Naive thymus-derived CD4-positive, alpha-beta T cell (primary cell): ENCODE data around the gene GPR158. TPM values are rescaled to one million over a fixed set of nuclear protein-coding genes. Genes with fewer than 3 reads are reported as not detected.

ENCODE experiments used
- ATAC-seq: fragments of 150-1000 bp; cut with Tn5 transposase; 2 replicates; pipeline ENCODE4 v1.10.0; 2021; ENCODE audit warnings: mild to moderate bottlenecking, moderate library complexity
- CTCF ChIA-PET: fragments of 350-600 bp; sonication (Branson Sonifier 250); formaldehyde crosslinking; loops from one replicate; lab custom pipeline; 2021; ENCODE audit warnings: antibody characterized with exemption; lab: Charles Lee
- POLR2A ChIA-PET: fragments of 350-600 bp; sonication (Branson Sonifier 250); formaldehyde crosslinking; loops from one replicate; lab custom pipeline; 2021; ENCODE audit warnings: antibody characterized with exemption, inconsistent platforms; lab: Charles Lee
- DNase-seq, 9 donors: peaks; one replicate each; pipeline versions ENCODE4 v3.0.0 to v3.0.0-alpha.2; 2020 to 2022; ENCODE audit warnings: mixed read lengths in 1 of 9
- H3K27ac ChIP-seq: one replicate; pipeline ENCODE4 v1.7.0; 2013; ENCODE audit warnings: mild to moderate bottlenecking, low read depth, low read length, moderate library complexity
- H3K27me3 ChIP-seq, 2 donors: one replicate each; pipeline ENCODE4 v1.7.0; 2013; ENCODE audit warnings: low read length in 2 of 2, mild to moderate bottlenecking in 2 of 2, moderate library complexity in 2 of 2; ENCODE audit not compliant: control insufficient read depth in 2 of 2, insufficient read depth in 2 of 2
- H3K36me3 ChIP-seq, 3 experiments: 1 replicate in 2 of 3; 2 replicates in 1 of 3; pipeline ENCODE4 v1.7.0; 2013; ENCODE audit warnings: low read length in 3 of 3, mild to moderate bottlenecking in 3 of 3, moderate library complexity in 1 of 3; ENCODE audit not compliant: insufficient read depth in 3 of 3, control insufficient read depth in 2 of 3
- H3K4me1 ChIP-seq, 2 donors: one replicate each; pipeline ENCODE4 v1.7.0; 2013; ENCODE audit warnings: low read length in 2 of 2, mild to moderate bottlenecking in 2 of 2, moderate library complexity in 1 of 2; ENCODE audit not compliant: control insufficient read depth in 2 of 2, insufficient read depth in 2 of 2
- H3K4me3 ChIP-seq: 2 replicates; pipeline ENCODE4 v1.7.0; 2013; ENCODE audit warnings: mild to moderate bottlenecking, low read length
- H3K9me3 ChIP-seq, 3 experiments: 1 replicate in 2 of 3; 2 replicates in 1 of 3; pipeline ENCODE4 v1.7.0; 2013; ENCODE audit warnings: low read length in 3 of 3; ENCODE audit not compliant: control insufficient read depth in 2 of 3
- H3K27ac Mint-ChIP-seq, 9 donors: one replicate each; pipeline ENCODE4 v1.8.0; 2020 to 2022; ENCODE audit warnings: mixed read lengths in 9 of 9, mild to moderate bottlenecking in 8 of 9, moderate library complexity in 5 of 9, inconsistent platforms in 2 of 9
- H3K27me3 Mint-ChIP-seq, 5 donors: one replicate each; pipeline ENCODE4 v1.8.0; 2021 to 2022; ENCODE audit warnings: mixed read lengths in 5 of 5, mild to moderate bottlenecking in 1 of 5
- H3K36me3 Mint-ChIP-seq, 5 donors: one replicate each; pipeline ENCODE4 v1.8.0; 2020 to 2022; ENCODE audit warnings: mixed read lengths in 5 of 5, mild to moderate bottlenecking in 3 of 5, inconsistent platforms in 1 of 5
- H3K4me1 Mint-ChIP-seq, 7 donors: one replicate each; pipeline ENCODE4 v1.8.0; 2020 to 2022; ENCODE audit warnings: mixed read lengths in 7 of 7, mild to moderate bottlenecking in 3 of 7, inconsistent platforms in 1 of 7
- H3K4me3 Mint-ChIP-seq, 10 donors: one replicate each; pipeline ENCODE4 v1.8.0; 2020 to 2022; ENCODE audit warnings: mild to moderate bottlenecking in 10 of 10, mixed read lengths in 10 of 10, moderate library complexity in 6 of 10, inconsistent platforms in 2 of 10
- H3K9me3 Mint-ChIP-seq, 11 donors: one replicate each; pipeline ENCODE4 v1.8.0; 2020 to 2022; ENCODE audit warnings: mixed read lengths in 11 of 11, mild to moderate bottlenecking in 4 of 11, inconsistent platforms in 1 of 11, moderate library complexity in 1 of 11
- intact Hi-C, 2 donors: fragments of 100-400 bp; cut with micrococcal nuclease; formaldehyde crosslinking; loops; one replicate each; pipeline ENCODE4 v1.15.1; 2023
- polyA plus RNA-seq, 2 donors: library from polyadenylated mRNA; unstranded; fragments of 300-500 nt; fragmentation: Illumina TruSeq; gene quantifications; one replicate each; pipeline ENCODE4 v1.2.3, GENCODE V29; 2021
- total RNA-seq, 6 experiments: library from RNA in 5 of 6; stranded (reverse) in 5 of 6; gene quantifications; 1 replicate in 5 of 6; 2 replicates in 1 of 6; pipeline ENCODE4 v1.2.3 and lab custom pipeline; 2021 to 2026

Gene GPR158
- total and polyA plus RNA-seq, 7 experiments from 2014 or later = not detected

DNA sequence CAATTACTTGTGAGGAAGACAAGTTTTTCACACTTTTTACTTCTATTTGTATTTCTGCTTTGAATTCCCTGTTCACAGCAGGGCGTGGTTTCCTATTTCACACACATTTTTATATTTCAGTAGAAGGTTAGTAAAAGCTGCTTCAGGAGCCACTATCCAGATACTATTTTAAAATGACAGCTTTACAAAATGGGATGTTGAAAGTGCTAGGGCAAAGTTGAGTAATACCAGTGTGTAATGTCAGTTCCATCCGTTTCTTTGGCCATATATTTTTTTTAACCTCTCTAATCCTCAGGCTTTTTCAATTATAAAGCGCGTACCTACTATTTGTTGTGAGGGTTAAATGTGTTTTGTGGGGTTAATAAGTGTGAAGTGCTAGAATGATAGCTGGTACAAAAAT lies 276.6 kb downstream of the GPR158 start:
- CTCF ChIA-PET = no interaction called here
- H3K27me3 Mint-ChIP-seq = no peaks in the 10 kb centered on the region
- H3K36me3 Mint-ChIP-seq = no peaks in the 10 kb centered on the region
- no peak overlapping the region for H3K27ac Mint-ChIP-seq
- DNase-seq (no peak), ATAC-seq (no peak)
- no peak overlapping the region for H3K27ac ChIP-seq
- no peaks in the 10 kb centered on the region for H3K36me3 ChIP-seq
- no peaks in the 10 kb centered on the region for H3K9me3 ChIP-seq
- no peaks in the 10 kb centered on the region for H3K4me1 Mint-ChIP-seq
- H3K9me3 Mint-ChIP-seq = peaks cover 1 to 21% (median 9%) of the 10 kb centered on the region in 11 donors
- intact Hi-C loops = no loop called here
- POLR2A ChIA-PET = no interaction called here
- no peak overlapping the region for H3K4me3 ChIP-seq
- no peaks in the 10 kb centered on the region for H3K27me3 ChIP-seq
- H3K4me1 ChIP-seq = no peaks in the 10 kb centered on the region
- no peak overlapping the region for H3K4me3 Mint-ChIP-seq

DNA sequence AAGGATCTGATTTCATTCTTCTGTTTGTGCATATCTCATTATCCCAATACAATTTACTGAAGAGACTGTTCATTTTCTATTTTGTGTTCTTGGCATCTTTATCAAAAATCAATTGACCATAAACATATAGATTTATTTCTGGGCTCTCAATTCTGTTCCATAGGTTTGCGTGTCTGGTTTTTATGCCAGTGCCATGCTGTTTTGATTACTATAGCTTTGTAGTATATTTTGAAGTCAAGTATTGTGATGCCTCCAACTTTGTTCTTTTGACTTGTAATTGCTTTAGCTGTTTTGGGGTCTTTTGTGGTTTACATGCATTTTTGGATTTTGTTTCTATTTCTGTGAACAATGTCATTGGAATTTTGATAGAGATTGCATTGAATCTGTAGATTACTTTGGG lies 278.8 kb downstream of the GPR158 start:
- H3K9me3 Mint-ChIP-seq = peaks cover 1 to 27% (median 9%) of the 10 kb centered on the region in 11 donors
- Histone ChIP-seq H3K9me3 (no peaks in the 10 kb centered on the region), H3K36me3 (no peaks in the 10 kb centered on the region), H3K27ac (no peak overlapping the region), H3K27me3 (no peaks in the 10 kb centered on the region), H3K4me1 (no peaks in the 10 kb centered on the region), H3K4me3 (no peak overlapping the region)
- no peaks in the 10 kb centered on the region for H3K36me3 Mint-ChIP-seq
- DNase-seq = no peak
- H3K27me3 Mint-ChIP-seq = peaks cover 0 to 4% (median 0%) of the 10 kb centered on the region in 5 donors
- H3K4me1 Mint-ChIP-seq = no peaks in the 10 kb centered on the region
- no peak for ATAC-seq
- ChIA-PET POLR2A (no interaction called here), CTCF (no interaction called here)
- intact Hi-C loops = no loop called here
- H3K27ac Mint-ChIP-seq = no peak overlapping the region
- H3K4me3 Mint-ChIP-seq = no peak overlapping the region

DNA sequence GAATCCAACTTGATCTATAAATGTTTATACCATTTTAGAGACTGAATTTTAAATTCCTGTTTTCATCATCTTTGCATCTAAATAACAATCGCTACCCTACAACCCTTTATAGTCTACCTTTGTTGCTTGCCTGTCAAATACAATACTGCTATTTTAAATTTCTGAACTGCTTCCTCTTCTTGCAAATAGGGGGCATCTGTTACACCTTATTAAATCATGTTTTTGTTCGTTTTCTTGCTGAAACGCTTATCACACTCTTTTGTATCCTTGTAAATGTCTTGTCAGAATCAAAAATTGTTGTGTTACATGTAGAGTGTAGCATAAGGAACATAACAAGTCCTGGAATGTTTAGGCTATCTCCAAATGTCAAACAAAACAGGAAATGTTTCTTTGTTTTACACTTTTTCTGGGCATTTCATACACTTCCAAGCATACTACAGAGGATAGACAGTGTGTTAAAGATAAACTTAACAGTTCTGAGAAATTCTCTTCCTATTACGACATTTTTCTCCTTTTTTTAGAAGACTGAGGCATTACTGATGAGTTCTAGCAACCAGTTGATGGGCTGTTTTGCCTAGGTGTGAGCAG lies 281.3 kb downstream of the GPR158 start:
- H3K4me3 Mint-ChIP-seq = no peak overlapping the region
- no peak overlapping the region for H3K4me3 ChIP-seq
- no peaks in the 10 kb centered on the region for H3K4me1 Mint-ChIP-seq
- H3K27ac ChIP-seq = no peak overlapping the region
- H3K36me3 Mint-ChIP-seq = no peaks in the 10 kb centered on the region
- ChIA-PET POLR2A (no interaction called here), CTCF (no interaction called here)
- intact Hi-C loops = no loop called here
- no peak overlapping the region for H3K27ac Mint-ChIP-seq
- no peak for ATAC-seq
- no peaks in the 10 kb centered on the region for H3K9me3 ChIP-seq
- no peak for DNase-seq
- peaks cover 0 to 21% (median 9%) of the 10 kb centered on the region in 11 donors for H3K9me3 Mint-ChIP-seq
- no peaks in the 10 kb centered on the region for H3K4me1 ChIP-seq
- H3K27me3 ChIP-seq = no peaks in the 10 kb centered on the region
- peaks cover 0 to 4% (median 0%) of the 10 kb centered on the region in 5 donors for H3K27me3 Mint-ChIP-seq
- no peaks in the 10 kb centered on the region for H3K36me3 ChIP-seq

DNA sequence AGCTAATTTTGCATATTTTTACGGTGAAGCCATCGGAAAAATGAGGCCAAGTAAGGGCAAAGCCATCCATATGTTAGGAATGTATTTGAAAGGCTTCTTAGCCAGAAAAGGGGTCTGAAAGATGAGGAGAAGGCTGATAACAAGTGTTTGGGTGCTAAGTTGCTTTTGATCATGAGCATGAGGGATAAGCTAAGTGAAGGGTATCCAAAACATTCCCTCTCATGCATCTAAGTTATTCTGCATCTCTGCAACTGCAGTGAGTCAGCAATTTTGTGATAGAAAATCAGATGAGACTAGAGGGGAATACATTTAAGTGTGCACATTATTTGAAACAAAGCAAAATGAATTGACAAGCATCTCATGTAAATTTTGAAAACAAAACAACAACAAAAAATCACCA lies 282.8 kb downstream of the GPR158 start:
- H3K4me3 ChIP-seq = no peak overlapping the region
- intact Hi-C loops = no loop called here
- CTCF ChIA-PET = no interaction called here

DNA sequence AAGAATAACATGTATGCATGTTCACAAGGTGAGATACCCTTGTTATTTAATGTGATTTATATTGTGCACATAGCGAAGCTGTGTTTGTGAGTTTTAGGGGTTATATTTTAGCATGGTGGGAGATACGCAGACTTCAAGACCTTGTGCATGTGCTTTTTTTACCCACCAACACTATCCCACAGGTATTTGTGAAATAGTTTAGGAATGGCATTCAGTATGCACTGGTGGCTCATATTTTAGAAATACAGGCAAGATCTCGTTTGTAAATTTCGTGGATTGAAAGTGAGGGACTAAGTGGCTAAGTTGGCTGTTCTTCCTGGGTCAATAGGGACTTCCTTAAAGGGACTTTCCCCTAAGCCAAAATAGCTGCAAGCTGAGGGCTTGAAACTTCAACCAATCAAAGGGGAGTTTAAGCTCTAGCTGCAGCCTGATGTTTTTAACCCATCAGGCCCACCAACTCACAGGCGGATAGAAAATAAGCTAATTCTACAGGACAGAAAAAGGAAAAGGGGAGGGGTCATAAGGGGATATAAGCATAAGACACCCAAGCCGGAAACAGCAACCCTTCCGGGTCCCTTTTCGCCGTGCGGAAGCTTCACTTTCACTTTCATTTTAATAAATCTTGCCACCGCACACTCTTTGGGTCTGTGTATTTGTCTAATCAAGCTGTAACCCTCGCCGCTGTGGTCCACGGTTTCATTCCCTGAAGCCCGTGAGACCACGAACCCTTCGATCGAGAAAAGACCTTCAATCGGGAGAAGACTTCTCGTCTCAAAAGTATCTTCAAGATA lies 291.0 kb downstream of the GPR158 start:
- Mint-ChIP-seq H3K27me3 (no peaks in the 10 kb centered on the region), H3K4me3 (no peak overlapping the region), H3K27ac (no peak overlapping the region), H3K36me3 (no peaks in the 10 kb centered on the region), H3K9me3 (peaks cover 0 to 15% (median 7%) of the 10 kb centered on the region in 11 donors), H3K4me1 (no peaks in the 10 kb centered on the region)
- ATAC-seq (no peak), DNase-seq (no peak)
- Histone ChIP-seq H3K4me1 (no peaks in the 10 kb centered on the region), H3K36me3 (no peaks in the 10 kb centered on the region), H3K9me3 (no peaks in the 10 kb centered on the region), H3K27me3 (no peaks in the 10 kb centered on the region), H3K27ac (no peak overlapping the region), H3K4me3 (no peak overlapping the region)
- CTCF ChIA-PET = no interaction called here
- POLR2A ChIA-PET = no interaction called here
- intact Hi-C loops = no loop called here

More for the DNA sequence above, 282.8 kb downstream of the GPR158 start:
- POLR2A ChIA-PET = no interaction called here
- Mint-ChIP-seq H3K27ac (no peak overlapping the region), H3K4me1 (no peaks in the 10 kb centered on the region), H3K27me3 (peaks cover 0 to 4% (median 0%) of the 10 kb centered on the region in 5 donors), H3K36me3 (no peaks in the 10 kb centered on the region), H3K9me3 (peaks cover 0 to 21% (median 9%) of the 10 kb centered on the region in 11 donors), H3K4me3 (no peak overlapping the region)
- H3K27me3 ChIP-seq = no peaks in the 10 kb centered on the region
- no peaks in the 10 kb centered on the region for H3K4me1 ChIP-seq
- no peak overlapping the region for H3K27ac ChIP-seq
- ATAC-seq (no peak), DNase-seq (no peak)
- H3K9me3 ChIP-seq = no peaks in the 10 kb centered on the region
- H3K36me3 ChIP-seq = no peaks in the 10 kb centered on the region

DNA sequence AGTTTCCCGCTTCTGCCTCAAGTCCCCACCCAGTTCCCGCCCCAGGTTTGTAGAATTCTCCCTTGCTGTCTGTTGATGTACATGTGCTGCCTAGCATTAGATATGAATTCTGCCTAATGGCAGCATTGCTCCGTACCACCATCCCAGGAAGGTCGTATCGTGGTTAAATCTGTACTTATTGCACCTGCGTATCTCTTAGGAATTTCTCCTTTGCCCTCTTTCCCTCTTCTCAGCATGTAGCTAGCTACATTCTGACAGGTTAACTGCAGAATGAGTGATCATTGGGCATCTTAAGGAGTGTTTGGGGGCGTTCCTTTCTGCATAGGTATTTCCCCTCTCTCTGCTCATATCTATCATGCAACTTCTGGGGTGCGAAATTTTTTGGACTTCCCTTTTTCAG lies 293.1 kb downstream of the GPR158 start:
- no peak overlapping the region for H3K4me3 ChIP-seq
- no peaks in the 10 kb centered on the region for H3K4me1 ChIP-seq
- intact Hi-C loops = no loop called here
- Mint-ChIP-seq H3K27ac (no peak overlapping the region), H3K4me1 (no peaks in the 10 kb centered on the region), H3K9me3 (peaks cover 0 to 15% (median 7%) of the 10 kb centered on the region in 11 donors), H3K27me3 (no peaks in the 10 kb centered on the region), H3K36me3 (no peaks in the 10 kb centered on the region), H3K4me3 (no peak overlapping the region)
- ChIA-PET CTCF (no interaction called here), POLR2A (no interaction called here)
- ATAC-seq (no peak), DNase-seq (no peak)
- no peak overlapping the region for H3K27ac ChIP-seq
- no peaks in the 10 kb centered on the region for H3K27me3 ChIP-seq
- no peaks in the 10 kb centered on the region for H3K9me3 ChIP-seq
- H3K36me3 ChIP-seq = no peaks in the 10 kb centered on the region

DNA sequence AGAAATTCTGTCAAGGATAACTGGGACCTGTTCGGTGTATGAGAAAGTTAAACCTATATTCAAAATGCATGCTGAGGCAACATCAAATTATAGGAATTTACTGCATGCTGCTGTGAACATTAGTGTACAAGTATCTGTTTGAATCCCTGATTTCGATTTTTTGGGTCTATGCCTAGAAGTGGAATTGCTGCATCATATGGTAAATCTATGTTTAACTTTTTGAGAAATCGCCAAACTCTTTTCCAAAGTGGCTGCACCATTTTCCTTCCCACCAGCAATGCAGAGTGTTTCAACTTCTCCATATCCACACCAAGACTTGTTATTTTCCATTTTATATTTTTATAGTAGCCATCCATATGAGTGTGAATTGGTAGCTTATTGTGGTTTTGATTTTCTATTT lies 306.7 kb downstream of the GPR158 start:
- H3K4me1 Mint-ChIP-seq = no peaks in the 10 kb centered on the region
- no peak for ATAC-seq
- H3K27ac ChIP-seq = no peak overlapping the region
- H3K36me3 Mint-ChIP-seq = peaks cover 0 to 8% (median 0%) of the 10 kb centered on the region in 5 donors
- H3K27me3 Mint-ChIP-seq = peaks cover 0 to 5% (median 0%) of the 10 kb centered on the region in 5 donors
- no peak overlapping the region for H3K4me3 Mint-ChIP-seq
- H3K36me3 ChIP-seq = no peaks in the 10 kb centered on the region
- ChIA-PET CTCF (no interaction called here), POLR2A (no interaction called here)
- H3K27ac Mint-ChIP-seq = no peak overlapping the region
- DNase-seq = no peak
- H3K4me1 ChIP-seq = no peaks in the 10 kb centered on the region
- intact Hi-C loops = no loop called here
- H3K27me3 ChIP-seq = no peaks in the 10 kb centered on the region
- no peak overlapping the region for H3K4me3 ChIP-seq
- H3K9me3 ChIP-seq = no peaks in the 10 kb centered on the region
- H3K9me3 Mint-ChIP-seq = peaks cover 0 to 34% (median 14%) of the 10 kb centered on the region in 11 donors
